ENCODE data around the gene ACTN4. TPM values are rescaled to one million over a fixed set of nuclear protein-coding genes. Genes with fewer than 3 reads are reported as not detected.

The ACTN4 gene
- total RNA-seq, 2 experiments from 2014 or later = 160 to 171 TPM

- DNase-seq = no peak
- H3K4me3 Mint-ChIP-seq = no peak overlapping the region
- H3K27ac Mint-ChIP-seq = no peak overlapping the region
- peaks cover 6% of the 10 kb centered on the region for H3K36me3 Mint-ChIP-seq
- peaks cover 28% of the 10 kb centered on the region for H3K4me1 Mint-ChIP-seq
- no peaks in the 10 kb centered on the region for H3K27me3 Mint-ChIP-seq
- no peaks in the 10 kb centered on the region for H3K9me3 Mint-ChIP-seq
Measured at GRCh38 chr19:38690146-38690545, 42.7 kb downstream of the ACTN4 start.

- H3K4me1 Mint-ChIP-seq = peaks cover 21% of the 10 kb centered on the region
- no peak overlapping the region for H3K27ac Mint-ChIP-seq
Measured at GRCh38 chr19:38690832-38691231, 43.4 kb downstream of the ACTN4 start.

GRCh38 chr19:38691938-38692457 is 44.5 kb downstream of the ACTN4 start:
- peaks cover 6% of the 10 kb centered on the region for H3K36me3 Mint-ChIP-seq
- no peaks in the 10 kb centered on the region for H3K27me3 Mint-ChIP-seq
- no peak overlapping the region for H3K27ac Mint-ChIP-seq
- DNase-seq = no peak
- no peak overlapping the region for H3K4me3 Mint-ChIP-seq
- no peaks in the 10 kb centered on the region for H3K9me3 Mint-ChIP-seq
- H3K4me1 Mint-ChIP-seq = peaks cover 10% of the 10 kb centered on the region

More at GRCh38 chr19:38690832-38691231, 43.4 kb downstream of the ACTN4 start:
- H3K36me3 Mint-ChIP-seq = peaks cover 6% of the 10 kb centered on the region
- H3K4me3 Mint-ChIP-seq = no peak overlapping the region
- H3K9me3 Mint-ChIP-seq = no peaks in the 10 kb centered on the region
- no peak for DNase-seq
- H3K27me3 Mint-ChIP-seq = no peaks in the 10 kb centered on the region

- H3K9me3 Mint-ChIP-seq = no peaks in the 10 kb centered on the region
- DNase-seq = no peak
- peaks cover 10% of the 10 kb centered on the region for H3K4me1 Mint-ChIP-seq
- peaks cover 6% of the 10 kb centered on the region for H3K36me3 Mint-ChIP-seq
- H3K4me3 Mint-ChIP-seq = no peak overlapping the region
- no peaks in the 10 kb centered on the region for H3K27me3 Mint-ChIP-seq
- H3K27ac Mint-ChIP-seq = no peak overlapping the region
Measured at GRCh38 chr19:38692458-38693379, 45.3 kb downstream of the ACTN4 start.

- Mint-ChIP-seq H3K9me3 (no peaks in the 10 kb centered on the region), H3K27ac (no peak overlapping the region), H3K4me3 (no peak overlapping the region), H3K36me3 (peaks cover 6% of the 10 kb centered on the region), H3K27me3 (no peaks in the 10 kb centered on the region), H3K4me1 (peaks cover 10% of the 10 kb centered on the region)
- no peak for DNase-seq
Measured at GRCh38 chr19:38693380-38694223, 46.2 kb downstream of the ACTN4 start.

GRCh38 chr19:38695317-38695683 is 47.9 kb downstream of the ACTN4 start:
- no peak overlapping the region for H3K4me3 Mint-ChIP-seq
- H3K27ac Mint-ChIP-seq = no peak overlapping the region
- H3K4me1 Mint-ChIP-seq = peaks cover 12% of the 10 kb centered on the region

GRCh38 chr19:38695832-38696728 is 48.6 kb downstream of the ACTN4 start:
- DNase-seq = no peak
- no peaks in the 10 kb centered on the region for H3K9me3 Mint-ChIP-seq
- H3K4me3 Mint-ChIP-seq = no peak overlapping the region
- H3K4me1 Mint-ChIP-seq = peaks cover 12% of the 10 kb centered on the region
- H3K36me3 Mint-ChIP-seq = peaks cover 4% of the 10 kb centered on the region
- H3K27me3 Mint-ChIP-seq = no peaks in the 10 kb centered on the region
- H3K27ac Mint-ChIP-seq = no peak overlapping the region

More at GRCh38 chr19:38695317-38695683, 47.9 kb downstream of the ACTN4 start:
- Mint-ChIP-seq H3K9me3 (no peaks in the 10 kb centered on the region), H3K27me3 (no peaks in the 10 kb centered on the region), H3K36me3 (peaks cover 2% of the 10 kb centered on the region)
- DNase-seq = no peak

- Mint-ChIP-seq H3K27me3 (no peaks in the 10 kb centered on the region), H3K9me3 (no peaks in the 10 kb centered on the region), H3K27ac (no peak overlapping the region), H3K4me3 (no peak overlapping the region), H3K36me3 (peaks cover 4% of the 10 kb centered on the region), H3K4me1 (peaks cover 12% of the 10 kb centered on the region)
- DNase-seq = no peak
Measured at GRCh38 chr19:38696729-38697055, 49.2 kb downstream of the ACTN4 start.

GRCh38 chr19:38697197-38697596 is 49.7 kb downstream of the ACTN4 start:
- Mint-ChIP-seq H3K36me3 (peaks cover 4% of the 10 kb centered on the region), H3K9me3 (no peaks in the 10 kb centered on the region), H3K4me1 (peaks cover 12% of the 10 kb centered on the region), H3K4me3 (no peak overlapping the region), H3K27ac (no peak overlapping the region), H3K27me3 (no peaks in the 10 kb centered on the region)
- DNase-seq = no peak

GRCh38 chr19:38697641-38698071 is 50.2 kb downstream of the ACTN4 start:
- H3K27me3 Mint-ChIP-seq = no peaks in the 10 kb centered on the region
- peaks cover 12% of the 10 kb centered on the region for H3K4me1 Mint-ChIP-seq
- no peak for DNase-seq
- no peak overlapping the region for H3K4me3 Mint-ChIP-seq
- peaks cover 4% of the 10 kb centered on the region for H3K36me3 Mint-ChIP-seq
- H3K27ac Mint-ChIP-seq = no peak overlapping the region
- no peaks in the 10 kb centered on the region for H3K9me3 Mint-ChIP-seq

- Mint-ChIP-seq H3K36me3 (peaks cover 4% of the 10 kb centered on the region), H3K9me3 (no peaks in the 10 kb centered on the region), H3K4me3 (no peak overlapping the region), H3K4me1 (peaks cover 8% of the 10 kb centered on the region), H3K27me3 (no peaks in the 10 kb centered on the region), H3K27ac (peak overlapping the region; percentile 26)
- no peak for DNase-seq
Measured at GRCh38 chr19:38698225-38699026, 51.0 kb downstream of the ACTN4 start.

GRCh38 chr19:38699027-38699346 is 51.5 kb downstream of the ACTN4 start:
- no peaks in the 10 kb centered on the region for H3K27me3 Mint-ChIP-seq
- peaks cover 4% of the 10 kb centered on the region for H3K36me3 Mint-ChIP-seq
- peaks cover 4% of the 10 kb centered on the region for H3K4me1 Mint-ChIP-seq
- H3K9me3 Mint-ChIP-seq = no peaks in the 10 kb centered on the region
- no peak overlapping the region for H3K27ac Mint-ChIP-seq
- H3K4me3 Mint-ChIP-seq = no peak overlapping the region
- DNase-seq = no peak

- Mint-ChIP-seq H3K36me3 (peaks cover 2% of the 10 kb centered on the region), H3K9me3 (no peaks in the 10 kb centered on the region), H3K4me3 (no peak overlapping the region), H3K27ac (no peak overlapping the region), H3K27me3 (no peaks in the 10 kb centered on the region), H3K4me1 (peaks cover 4% of the 10 kb centered on the region)
- no peak for DNase-seq
Measured at GRCh38 chr19:38699647-38700349, 52.3 kb downstream of the ACTN4 start.
